ENCODE results near the gene CASR.

Gene CASR

DNA sequence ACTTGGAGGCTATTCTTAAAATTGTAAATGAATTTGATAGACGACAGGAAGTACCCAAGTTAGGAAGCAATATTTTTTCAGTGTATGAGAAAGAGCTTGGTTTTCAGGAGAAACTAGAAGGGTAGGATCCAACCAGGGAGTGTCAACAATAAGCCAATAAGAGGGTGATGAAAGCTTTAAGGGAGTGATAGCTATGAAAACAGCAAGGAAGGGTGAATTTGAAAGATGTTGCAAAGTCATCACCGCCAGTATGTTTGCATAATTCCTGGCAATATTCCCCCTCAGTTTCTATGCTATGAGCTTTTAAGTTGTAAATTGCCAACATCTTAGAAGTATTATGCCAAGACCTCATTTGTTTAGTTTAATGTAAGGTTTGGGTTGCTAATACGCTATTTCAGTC is 129.8 kb downstream of the CASR start:
- Histone ChIP-seq H3K4me1 (ENCODE audit: control insufficient read depth in 2 of 2, insufficient read depth in 1 of 2, low read depth in 1 of 2, low read length in 2 of 2) (peaks cover 0 to 3% of the 10 kb centered on the region in 2 donors), H2BK12ac (ENCODE audit: low read length) (no peak overlapping the region), H2BK5ac (ENCODE audit: low read length) (no peak overlapping the region), H3K79me1 (ENCODE audit: low read depth, low read length) (no peaks in the 10 kb centered on the region), H4K8ac (ENCODE audit: low read depth, low read length) (no peak overlapping the region), H2BK15ac (ENCODE audit: low read length) (no peak overlapping the region), H3K18ac (ENCODE audit: low read length) (no peak overlapping the region), H3K4me2 (ENCODE audit: insufficient read depth, low read length, poor library complexity, severe bottlenecking) (no peak overlapping the region), H3K4ac (ENCODE audit: low read length) (no peak overlapping the region), H3K23ac (ENCODE audit: low read depth, low read length, poor library complexity) (no peak overlapping the region), H3K27me3 (ENCODE audit: control insufficient read depth in 3 of 3, insufficient read depth in 3 of 3, low read depth in 1 of 3, low read length in 3 of 3) (peaks cover 0 to 3% (median 0%) of the 10 kb centered on the region in 3 experiments), H3K27ac (replicated peaks; ENCODE audit: low read length) (no peak overlapping the region), H2AK5ac (ENCODE audit: low read depth, low read length) (no peak overlapping the region), H3K36me3 (replicated peaks in 1 of 2; ENCODE audit: control insufficient read depth in 2 of 2, insufficient read depth in 2 of 2, low read length in 2 of 2) (no peaks in the 10 kb centered on the region), H4K91ac (ENCODE audit: low read depth, low read length, poor library complexity) (no peak overlapping the region), H2BK120ac (ENCODE audit: low read depth, low read length) (no peak overlapping the region), H3K4me3 (ENCODE audit: low read length in 2 of 2) (no peak overlapping the region), H2AFZ (ENCODE audit: low read length) (no peak overlapping the region), H3K14ac (ENCODE audit: low read length) (no peak overlapping the region), H3K9ac (ENCODE audit: low read depth, low read length, poor library complexity) (no peak overlapping the region), H3K9me3 (replicated peaks in 1 of 2; ENCODE audit: control insufficient read depth in 2 of 2, insufficient read depth in 1 of 2, low read depth in 1 of 2, low read length in 2 of 2) (no peaks in the 10 kb centered on the region)
- DNase-seq (ENCODE audit: low spot score) = no peak
- WGBS, 2 donors (ENCODE audit: extremely low coverage in 2 of 2, insufficient read length in 2 of 2, insufficient replicate concordance in 1 of 2) = no CpG with 5 or more reads among the region's 3 CpGs

DNA sequence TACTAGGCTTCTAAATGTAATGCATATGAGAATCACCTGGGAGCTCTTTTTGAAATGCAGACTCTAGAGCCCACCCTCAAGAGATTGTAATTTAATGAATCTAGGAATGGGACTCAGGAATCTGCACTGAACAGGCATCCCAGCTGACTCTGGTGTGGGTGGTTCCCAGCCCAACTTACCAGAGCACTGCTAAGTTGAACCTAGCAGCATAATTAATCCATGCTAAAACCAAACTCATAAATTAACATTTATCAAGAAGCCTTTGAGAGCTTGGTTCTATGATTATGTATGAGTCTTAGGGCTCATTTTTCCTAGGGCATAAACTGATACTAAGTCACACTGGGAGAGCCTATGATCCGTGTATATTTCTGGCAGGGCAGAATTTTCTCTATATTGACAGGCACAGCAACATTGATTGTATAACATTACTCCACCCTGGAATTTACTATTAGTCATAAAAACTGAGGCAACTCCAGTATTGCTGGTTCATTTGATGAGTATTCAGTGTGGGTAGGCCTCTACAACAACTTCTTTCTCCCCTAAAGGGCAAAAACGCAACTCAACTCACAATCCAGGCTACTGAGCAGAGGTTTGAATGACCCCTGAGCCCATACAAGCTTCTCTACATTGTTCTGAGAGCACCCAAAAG is 130.9 kb downstream of the CASR start:
- Histone ChIP-seq H3K9me3 (replicated peaks in 1 of 2; ENCODE audit: control insufficient read depth in 2 of 2, insufficient read depth in 1 of 2, low read depth in 1 of 2, low read length in 2 of 2) (peaks cover 0 to 1% of the 10 kb centered on the region in 2 donors), H3K4ac (ENCODE audit: low read length) (no peak overlapping the region), H3K9ac (ENCODE audit: low read depth, low read length, poor library complexity) (no peak overlapping the region), H2BK5ac (ENCODE audit: low read length) (no peak overlapping the region), H4K91ac (ENCODE audit: low read depth, low read length, poor library complexity) (no peak overlapping the region), H3K4me3 (ENCODE audit: low read length in 2 of 2) (no peak overlapping the region), H3K27me3 (ENCODE audit: control insufficient read depth in 3 of 3, insufficient read depth in 3 of 3, low read depth in 1 of 3, low read length in 3 of 3) (peaks cover 0 to 3% (median 0%) of the 10 kb centered on the region in 3 experiments), H3K79me1 (ENCODE audit: low read depth, low read length) (no peaks in the 10 kb centered on the region), H3K4me2 (ENCODE audit: insufficient read depth, low read length, poor library complexity, severe bottlenecking) (no peak overlapping the region), H2AK5ac (ENCODE audit: low read depth, low read length) (no peak overlapping the region), H2BK120ac (ENCODE audit: low read depth, low read length) (no peak overlapping the region), H2AFZ (ENCODE audit: low read length) (peak overlapping the region; percentile 30), H3K18ac (ENCODE audit: low read length) (no peak overlapping the region), H4K8ac (ENCODE audit: low read depth, low read length) (no peak overlapping the region), H3K27ac (replicated peaks; ENCODE audit: low read length) (no peak overlapping the region), H3K4me1 (ENCODE audit: control insufficient read depth in 2 of 2, insufficient read depth in 1 of 2, low read depth in 1 of 2, low read length in 2 of 2) (peaks cover 0 to 3% of the 10 kb centered on the region in 2 donors), H3K36me3 (replicated peaks in 1 of 2; ENCODE audit: control insufficient read depth in 2 of 2, insufficient read depth in 2 of 2, low read length in 2 of 2) (no peaks in the 10 kb centered on the region), H2BK15ac (ENCODE audit: low read length) (no peak overlapping the region), H3K23ac (ENCODE audit: low read depth, low read length, poor library complexity) (no peak overlapping the region), H2BK12ac (ENCODE audit: low read length) (no peak overlapping the region), H3K14ac (ENCODE audit: low read length) (no peak overlapping the region)
- no CpG with 5 or more reads among the region's 2 CpGs for WGBS, 2 donors (ENCODE audit: extremely low coverage in 2 of 2, insufficient read length in 2 of 2, insufficient replicate concordance in 1 of 2)
- no peak for DNase-seq (ENCODE audit: low spot score)

DNA sequence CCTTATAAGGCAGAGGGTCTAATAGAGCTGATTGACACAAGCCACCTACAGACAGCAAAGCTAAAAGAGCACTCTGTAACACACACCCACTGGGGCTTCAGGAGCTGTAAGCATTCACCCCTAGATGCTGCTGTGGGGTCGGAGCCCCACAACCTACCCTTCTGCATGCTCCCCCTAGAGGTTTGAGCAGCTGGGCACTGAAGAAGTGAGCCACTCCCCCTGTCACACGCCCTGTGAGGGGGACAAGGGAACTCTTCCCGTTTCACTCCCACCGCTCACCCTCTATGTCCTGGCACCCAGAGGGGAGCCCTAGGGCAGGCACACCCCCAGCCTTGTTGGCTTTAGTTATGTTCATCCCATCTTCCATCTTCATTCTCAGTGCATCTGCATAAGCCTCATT is 132.2 kb downstream of the CASR start:
- Histone ChIP-seq H2AK5ac (ENCODE audit: low read depth, low read length) (no peak overlapping the region), H3K14ac (ENCODE audit: low read length) (no peak overlapping the region), H4K91ac (ENCODE audit: low read depth, low read length, poor library complexity) (no peak overlapping the region), H2BK15ac (ENCODE audit: low read length) (no peak overlapping the region), H2BK5ac (ENCODE audit: low read length) (no peak overlapping the region), H3K4me2 (ENCODE audit: insufficient read depth, low read length, poor library complexity, severe bottlenecking) (no peak overlapping the region), H4K8ac (ENCODE audit: low read depth, low read length) (no peak overlapping the region), H2BK120ac (ENCODE audit: low read depth, low read length) (no peak overlapping the region), H2BK12ac (ENCODE audit: low read length) (no peak overlapping the region), H3K27ac (replicated peaks; ENCODE audit: low read length) (no peak overlapping the region), H3K27me3 (ENCODE audit: control insufficient read depth in 3 of 3, insufficient read depth in 3 of 3, low read depth in 1 of 3, low read length in 3 of 3) (peaks cover 0 to 1% (median 0%) of the 10 kb centered on the region in 3 experiments), H3K9me3 (replicated peaks in 1 of 2; ENCODE audit: control insufficient read depth in 2 of 2, insufficient read depth in 1 of 2, low read depth in 1 of 2, low read length in 2 of 2) (peaks cover 0 to 2% of the 10 kb centered on the region in 2 donors), H2AFZ (ENCODE audit: low read length) (no peak overlapping the region), H3K4me1 (ENCODE audit: control insufficient read depth in 2 of 2, insufficient read depth in 1 of 2, low read depth in 1 of 2, low read length in 2 of 2) (peaks cover 0 to 3% of the 10 kb centered on the region in 2 donors), H3K36me3 (replicated peaks in 1 of 2; ENCODE audit: control insufficient read depth in 2 of 2, insufficient read depth in 2 of 2, low read length in 2 of 2) (no peaks in the 10 kb centered on the region), H3K23ac (ENCODE audit: low read depth, low read length, poor library complexity) (no peak overlapping the region), H3K4me3 (ENCODE audit: low read length in 2 of 2) (no peak overlapping the region), H3K79me1 (ENCODE audit: low read depth, low read length) (no peaks in the 10 kb centered on the region), H3K9ac (ENCODE audit: low read depth, low read length, poor library complexity) (no peak overlapping the region), H3K18ac (ENCODE audit: low read length) (no peak overlapping the region), H3K4ac (ENCODE audit: low read length) (no peak overlapping the region)
- WGBS, 2 donors (ENCODE audit: extremely low coverage in 2 of 2, insufficient read length in 2 of 2, insufficient replicate concordance in 1 of 2) = no CpG with 5 or more reads among the region's 4 CpGs
- DNase-seq (ENCODE audit: low spot score) = no peak

DNA sequence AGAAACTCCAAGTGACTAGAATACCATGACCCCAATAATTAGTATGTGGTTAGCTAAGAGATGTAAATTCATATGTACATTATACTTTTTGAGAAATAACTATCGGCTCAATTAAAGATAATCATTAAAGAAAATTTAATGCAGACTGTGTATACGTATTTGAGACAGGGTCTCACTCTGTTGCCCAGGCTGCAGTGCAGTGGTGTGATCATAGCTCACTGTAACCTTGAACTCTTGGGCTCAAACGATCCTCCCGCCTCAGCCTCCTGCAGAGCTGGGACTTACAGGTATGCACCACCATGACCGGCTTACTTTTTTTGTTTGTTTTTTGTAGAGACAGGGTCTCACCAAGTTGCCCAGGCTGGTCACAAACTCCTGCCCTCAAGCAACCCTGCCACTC is 132.9 kb downstream of the CASR start:
- H3K9me3 ChIP-seq (replicated peaks in 1 of 2; ENCODE audit: control insufficient read depth in 2 of 2, insufficient read depth in 1 of 2, low read depth in 1 of 2, low read length in 2 of 2) = peaks cover 0 to 2% of the 10 kb centered on the region in 2 donors
- no peak overlapping the region for H3K4me2 ChIP-seq (ENCODE audit: insufficient read depth, low read length, poor library complexity, severe bottlenecking)
- no peak overlapping the region for H3K9ac ChIP-seq (ENCODE audit: low read depth, low read length, poor library complexity)
- no peak overlapping the region for H3K4me3 ChIP-seq (ENCODE audit: low read length in 2 of 2)
- no peak overlapping the region for H2AFZ ChIP-seq (ENCODE audit: low read length)
- no peak overlapping the region for H4K91ac ChIP-seq (ENCODE audit: low read depth, low read length, poor library complexity)
- H3K79me1 ChIP-seq (ENCODE audit: low read depth, low read length) = no peaks in the 10 kb centered on the region
- H3K36me3 ChIP-seq (replicated peaks in 1 of 2; ENCODE audit: control insufficient read depth in 2 of 2, insufficient read depth in 2 of 2, low read length in 2 of 2) = no peaks in the 10 kb centered on the region
- H2BK5ac ChIP-seq (ENCODE audit: low read length) = no peak overlapping the region
- H3K18ac ChIP-seq (ENCODE audit: low read length) = no peak overlapping the region
- H2AK5ac ChIP-seq (ENCODE audit: low read depth, low read length) = no peak overlapping the region
- no peak overlapping the region for H2BK15ac ChIP-seq (ENCODE audit: low read length)
- no peaks in the 10 kb centered on the region for H3K27me3 ChIP-seq (ENCODE audit: control insufficient read depth in 3 of 3, insufficient read depth in 3 of 3, low read depth in 1 of 3, low read length in 3 of 3)
- no CpG with 5 or more reads among the region's 5 CpGs for WGBS, 2 donors (ENCODE audit: extremely low coverage in 2 of 2, insufficient read length in 2 of 2, insufficient replicate concordance in 1 of 2)
- H3K27ac ChIP-seq (replicated peaks; ENCODE audit: low read length) = no peak overlapping the region
- no peak overlapping the region for H2BK12ac ChIP-seq (ENCODE audit: low read length)
- H3K23ac ChIP-seq (ENCODE audit: low read depth, low read length, poor library complexity) = no peak overlapping the region
- H3K4me1 ChIP-seq (ENCODE audit: control insufficient read depth in 2 of 2, insufficient read depth in 1 of 2, low read depth in 1 of 2, low read length in 2 of 2) = peaks cover 0 to 3% of the 10 kb centered on the region in 2 donors
- no peak overlapping the region for H3K4ac ChIP-seq (ENCODE audit: low read length)
- no peak overlapping the region for H3K14ac ChIP-seq (ENCODE audit: low read length)
- no peak for DNase-seq (ENCODE audit: low spot score)
- H4K8ac ChIP-seq (ENCODE audit: low read depth, low read length) = no peak overlapping the region
- H2BK120ac ChIP-seq (ENCODE audit: low read depth, low read length) = no peak overlapping the region

Measured in neuronal stem cell (in vitro differentiated cells).